Stimulated activated CD8-positive, alpha-beta memory T cell treated with anti-CD3 and anti-CD28 coated beads, Interleukin-15, amount 100 ng/mL, for 4 hours (primary cell): Measurements from ENCODE around the gene SYT1.

Source experiments
- DNase-seq, 2 donors: peaks; one replicate each; pipeline ENCODE4 v3.0.0-alpha.2; 2020; ENCODE audit warnings: low read depth in 2 of 2

Gene SYT1

GRCh38 chr12:79347866-79348265 lies 483.3 kb downstream of the SYT1 start:
- no peak for DNase-seq

GRCh38 chr12:79351251-79351650 lies 486.7 kb downstream of the SYT1 start:
- no peak for DNase-seq

GRCh38 chr12:79356216-79356615 lies 491.6 kb downstream of the SYT1 start:
- DNase-seq: no peak

GRCh38 chr12:79357048-79357447 lies 492.5 kb downstream of the SYT1 start:
- no peak for DNase-seq

- DNase-seq: no peak
Measured at GRCh38 chr12:79358716-79359300, 494.2 kb downstream of the SYT1 start.

GRCh38 chr12:79360286-79360685 lies 495.7 kb downstream of the SYT1 start:
- DNase-seq: no peak

GRCh38 chr12:79360936-79361335 lies 496.4 kb downstream of the SYT1 start:
- no peak for DNase-seq

- DNase-seq: no peak
Measured at GRCh38 chr12:79364197-79364596, 499.6 kb downstream of the SYT1 start.

GRCh38 chr12:79366374-79366773 lies 501.8 kb downstream of the SYT1 start:
- DNase-seq: no peak

- DNase-seq: no peak
Measured at GRCh38 chr12:79367032-79367589, 502.5 kb downstream of the SYT1 start.

GRCh38 chr12:79370021-79370420 lies 505.4 kb downstream of the SYT1 start:
- DNase-seq: no peak

- no peak for DNase-seq
Measured at GRCh38 chr12:79371226-79371625, 506.7 kb downstream of the SYT1 start.

- no peak for DNase-seq
Measured at GRCh38 chr12:79373896-79374499, 509.4 kb downstream of the SYT1 start.

- no peak for DNase-seq
Measured at GRCh38 chr12:79374545-79374944, 510.0 kb downstream of the SYT1 start.

GRCh38 chr12:79375050-79375449 lies 510.5 kb downstream of the SYT1 start:
- no peak for DNase-seq

- DNase-seq: no peak
Measured at GRCh38 chr12:79378496-79378895, 513.9 kb downstream of the SYT1 start.

GRCh38 chr12:79380402-79380801 lies 515.8 kb downstream of the SYT1 start:
- no peak for DNase-seq

- no peak for DNase-seq
Measured at GRCh38 chr12:79381248-79382208, 517.0 kb downstream of the SYT1 start.

GRCh38 chr12:79384551-79384950 lies 520.0 kb downstream of the SYT1 start:
- no peak for DNase-seq

- DNase-seq: no peak
Measured at GRCh38 chr12:79388011-79388410, 523.4 kb downstream of the SYT1 start.

GRCh38 chr12:79393842-79394241 lies 529.3 kb downstream of the SYT1 start:
- no peak for DNase-seq

GRCh38 chr12:79397609-79398008 lies 533.0 kb downstream of the SYT1 start:
- DNase-seq: no peak
